Measurements from ENCODE around the gene RREB1. TPM values are rescaled to one million over a fixed set of nuclear protein-coding genes. Genes with fewer than 3 reads are reported as not detected.

RREB1 gene
- total RNA-seq, 1 donor from 2014 or later: 57.6 TPM

- Mint-ChIP-seq H3K9me3 (ENCODE audit: unreplicated experiment) (no peaks in the 10 kb centered on the region), H3K27me3 (ENCODE audit: unreplicated experiment) (peaks cover 13% of the 10 kb centered on the region), H3K4me3 (ENCODE audit: unreplicated experiment) (no peak overlapping the region), H3K36me3 (ENCODE audit: low read depth, unreplicated experiment) (peaks cover 13% of the 10 kb centered on the region), H3K4me1 (ENCODE audit: unreplicated experiment) (peaks cover 17% of the 10 kb centered on the region), H3K27ac (ENCODE audit: unreplicated experiment) (no peak overlapping the region)
- no peak for TF ChIP-seq CTCF (IDR thresholded peaks at IDR 0.05; ENCODE audit: unreplicated experiment)
- no peak for DNase-seq (ENCODE audit: low spot score)
These were observed 19.0 kb downstream of the RREB1 start for GRCh38 chr6:7126754-7127153.

DNA sequence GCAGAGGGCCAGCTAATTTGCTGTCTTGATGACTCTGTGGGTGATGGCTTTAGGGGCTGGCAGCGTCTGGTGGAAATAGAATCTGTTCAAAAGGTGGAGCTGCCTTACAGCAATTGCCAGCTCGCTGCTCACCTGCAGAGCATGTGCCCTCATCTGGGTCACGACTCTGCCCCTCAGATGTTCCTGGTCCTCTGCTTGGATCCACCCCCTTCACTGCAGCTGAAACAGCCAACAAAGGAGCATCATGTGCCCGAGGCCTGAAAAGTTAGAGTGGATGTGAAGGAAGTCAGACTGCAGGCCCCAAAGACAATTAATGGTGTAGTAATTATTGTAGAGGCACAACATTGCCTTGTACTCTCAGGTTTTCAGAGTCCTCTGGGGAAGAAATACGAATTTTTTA lies 19.9 kb downstream of the RREB1 start:
- Mint-ChIP-seq H3K4me3 (ENCODE audit: unreplicated experiment) (no peak overlapping the region), H3K4me1 (ENCODE audit: unreplicated experiment) (peaks cover 20% of the 10 kb centered on the region)
- no peak for TF ChIP-seq CTCF (IDR thresholded peaks at IDR 0.05; ENCODE audit: unreplicated experiment)

GRCh38 chr6:7129360-7129759 lies 21.6 kb downstream of the RREB1 start:
- H3K27ac Mint-ChIP-seq (ENCODE audit: unreplicated experiment): no peak overlapping the region
- H3K9me3 Mint-ChIP-seq (ENCODE audit: unreplicated experiment): no peaks in the 10 kb centered on the region
- H3K36me3 Mint-ChIP-seq (ENCODE audit: low read depth, unreplicated experiment): peaks cover 9% of the 10 kb centered on the region

More for the DNA sequence above, 19.9 kb downstream of the RREB1 start:
- Mint-ChIP-seq H3K36me3 (ENCODE audit: low read depth, unreplicated experiment) (peaks cover 13% of the 10 kb centered on the region), H3K27me3 (ENCODE audit: unreplicated experiment) (peaks cover 11% of the 10 kb centered on the region), H3K9me3 (ENCODE audit: unreplicated experiment) (no peaks in the 10 kb centered on the region), H3K27ac (ENCODE audit: unreplicated experiment) (no peak overlapping the region)
- no peak for DNase-seq (ENCODE audit: low spot score)

DNA sequence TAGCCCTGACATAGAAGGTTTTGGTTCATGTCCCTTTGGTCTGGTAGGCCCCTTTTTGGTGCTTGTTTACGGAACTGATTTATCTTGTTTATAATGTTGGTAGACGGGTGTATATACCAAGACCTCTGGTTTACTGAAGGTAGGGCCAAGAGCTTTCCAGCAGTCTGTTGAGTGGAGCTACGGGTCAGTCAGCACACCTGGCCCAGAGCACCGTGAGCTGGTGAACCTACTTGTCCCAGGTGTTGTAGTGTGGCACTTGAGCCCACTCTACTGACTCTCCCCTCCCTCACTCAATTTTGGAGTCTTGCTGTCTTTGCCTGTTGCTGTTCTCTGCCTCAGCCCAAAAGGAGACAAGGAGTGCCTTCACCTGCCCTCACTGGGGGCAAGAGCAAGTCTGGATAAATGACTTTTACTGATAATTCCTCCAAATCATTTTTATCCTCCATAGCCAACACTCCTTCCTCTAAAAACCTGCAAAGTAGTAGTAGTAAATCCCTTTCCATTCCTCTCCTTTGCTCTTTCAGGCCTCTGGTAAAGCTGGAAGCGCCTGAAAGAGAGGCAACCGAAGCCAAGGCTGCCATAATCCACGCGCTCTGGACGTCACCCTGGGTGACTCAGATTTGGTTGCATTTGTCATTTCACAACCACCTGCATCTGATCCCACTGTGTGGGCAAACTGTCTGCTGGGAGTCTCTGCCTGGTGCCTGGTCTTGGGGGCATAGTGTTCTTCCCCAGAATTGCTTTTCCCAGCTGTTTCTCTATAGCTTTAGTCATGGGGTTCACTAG lies 22.2 kb downstream of the RREB1 start:
- Mint-ChIP-seq H3K27me3 (ENCODE audit: unreplicated experiment) (peaks cover 11% of the 10 kb centered on the region), H3K27ac (ENCODE audit: unreplicated experiment) (no peak overlapping the region), H3K4me3 (ENCODE audit: unreplicated experiment) (no peak overlapping the region), H3K4me1 (ENCODE audit: unreplicated experiment) (peaks cover 16% of the 10 kb centered on the region), H3K9me3 (ENCODE audit: unreplicated experiment) (no peaks in the 10 kb centered on the region), H3K36me3 (ENCODE audit: low read depth, unreplicated experiment) (peaks cover 9% of the 10 kb centered on the region)
- DNase-seq (ENCODE audit: low spot score): no peak
- no peak for TF ChIP-seq CTCF (IDR thresholded peaks at IDR 0.05; ENCODE audit: unreplicated experiment)

More at GRCh38 chr6:7129360-7129759, 21.6 kb downstream of the RREB1 start:
- no peak for DNase-seq (ENCODE audit: low spot score)
- Mint-ChIP-seq H3K4me3 (ENCODE audit: unreplicated experiment) (no peak overlapping the region), H3K4me1 (ENCODE audit: unreplicated experiment) (peaks cover 16% of the 10 kb centered on the region), H3K27me3 (ENCODE audit: unreplicated experiment) (peaks cover 11% of the 10 kb centered on the region)
- TF ChIP-seq CTCF (IDR thresholded peaks at IDR 0.05; ENCODE audit: unreplicated experiment): no peak

DNA sequence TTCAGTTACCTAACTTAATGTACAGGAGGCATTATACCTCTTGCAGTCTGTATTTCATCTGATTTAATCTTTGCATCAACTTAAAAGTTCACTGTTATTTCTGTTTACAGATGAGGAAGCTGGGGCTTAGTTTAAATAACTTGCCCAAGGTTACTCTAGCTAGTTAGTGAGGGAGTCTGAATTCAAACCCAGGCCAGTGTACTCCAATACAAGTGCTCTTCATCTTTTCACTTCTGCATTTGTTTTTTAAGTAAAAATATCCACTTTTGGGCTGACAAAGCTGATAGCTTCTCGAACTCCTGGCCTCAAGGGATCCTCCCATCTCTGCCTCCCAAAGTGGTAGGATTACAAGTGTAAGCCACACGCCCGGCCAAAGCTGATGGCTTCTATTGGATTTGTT lies 23.6 kb downstream of the RREB1 start:
- H3K4me3 Mint-ChIP-seq (ENCODE audit: unreplicated experiment): no peak overlapping the region
- H3K36me3 Mint-ChIP-seq (ENCODE audit: low read depth, unreplicated experiment): peaks cover 3% of the 10 kb centered on the region
- no peak for TF ChIP-seq CTCF (IDR thresholded peaks at IDR 0.05; ENCODE audit: unreplicated experiment)
- peaks cover 11% of the 10 kb centered on the region for H3K4me1 Mint-ChIP-seq (ENCODE audit: unreplicated experiment)
- no peaks in the 10 kb centered on the region for H3K9me3 Mint-ChIP-seq (ENCODE audit: unreplicated experiment)
- H3K27ac Mint-ChIP-seq (ENCODE audit: unreplicated experiment): no peak overlapping the region
- DNase-seq (ENCODE audit: low spot score): no peak
- H3K27me3 Mint-ChIP-seq (ENCODE audit: unreplicated experiment): peaks cover 11% of the 10 kb centered on the region

Data from endothelial cell (in vitro differentiated cells).